ENCODE data around the gene ZCCHC10.
"Not testable (repeated sequence)": the region's sequence is repeated elsewhere in the genome, so short reads cannot be mapped to it uniquely, and the experiment has no call there.

DNA sequence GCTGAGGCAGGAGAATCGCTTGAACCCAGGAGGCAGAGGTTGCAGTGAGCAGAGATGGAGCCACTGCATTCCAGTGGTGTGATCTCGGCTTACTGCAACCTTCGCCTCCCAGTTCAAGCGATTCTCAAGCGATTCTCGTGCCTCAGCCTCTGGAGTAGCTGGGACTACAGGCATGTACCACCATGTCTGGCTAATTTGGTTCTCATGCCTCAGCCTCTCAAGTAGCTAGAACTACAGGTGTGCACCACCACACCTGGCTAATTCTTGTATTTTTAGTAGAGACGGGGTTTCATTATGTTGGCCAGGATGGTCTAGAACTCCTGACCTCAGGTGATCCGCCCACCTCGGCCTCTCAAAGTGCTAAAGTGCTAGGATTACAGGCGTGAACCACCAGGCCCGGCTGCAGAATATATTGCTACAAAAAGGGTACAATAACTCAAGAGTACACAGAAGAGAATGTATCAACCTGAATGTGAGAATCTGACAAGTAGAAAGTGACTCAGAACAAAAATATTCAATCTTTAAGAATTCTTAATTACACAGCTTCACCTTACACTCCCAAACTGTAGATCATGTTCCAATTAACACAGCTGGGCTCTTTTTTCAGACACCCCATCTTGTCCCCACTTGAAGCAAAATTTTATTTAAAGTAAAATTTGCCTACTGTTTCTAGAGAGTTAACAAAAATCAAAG lies 65.1 kb downstream of the ZCCHC10 start:
- TF ChIP-seq CTCF (IDR thresholded peaks at IDR 0.05 in 2 of 3, conservative IDR thresholded peaks at IDR 0.05 in 1 of 3; ENCODE audit: insufficient read depth in 2 of 3, low read depth in 1 of 3, low read length in 3 of 3); CBX1 (IDR thresholded peaks at IDR 0.05; ENCODE audit: low read depth); CHAMP1 (IDR thresholded peaks at IDR 0.05); JUND (IDR thresholded peaks at IDR 0.05; ENCODE audit: borderline replicate concordance, low read depth, low read length); JUND (tag; IDR thresholded peaks at IDR 0.05; ENCODE audit: borderline replicate concordance, low read depth, low read length); MYC (IDR thresholded peaks at IDR 0.05; ENCODE audit: low read depth, low read length); MYC (CRISPR knock-in tag; IDR thresholded peaks at IDR 0.05; ENCODE audit: borderline replicate concordance, low read depth); POLR2A (conservative IDR thresholded peaks at IDR 0.05); BDP1 (IDR thresholded peaks at IDR 0.05; ENCODE audit: insufficient read depth, insufficient read length): not testable (repeated sequence)
- TF ChIP-seq, protein P1, sequence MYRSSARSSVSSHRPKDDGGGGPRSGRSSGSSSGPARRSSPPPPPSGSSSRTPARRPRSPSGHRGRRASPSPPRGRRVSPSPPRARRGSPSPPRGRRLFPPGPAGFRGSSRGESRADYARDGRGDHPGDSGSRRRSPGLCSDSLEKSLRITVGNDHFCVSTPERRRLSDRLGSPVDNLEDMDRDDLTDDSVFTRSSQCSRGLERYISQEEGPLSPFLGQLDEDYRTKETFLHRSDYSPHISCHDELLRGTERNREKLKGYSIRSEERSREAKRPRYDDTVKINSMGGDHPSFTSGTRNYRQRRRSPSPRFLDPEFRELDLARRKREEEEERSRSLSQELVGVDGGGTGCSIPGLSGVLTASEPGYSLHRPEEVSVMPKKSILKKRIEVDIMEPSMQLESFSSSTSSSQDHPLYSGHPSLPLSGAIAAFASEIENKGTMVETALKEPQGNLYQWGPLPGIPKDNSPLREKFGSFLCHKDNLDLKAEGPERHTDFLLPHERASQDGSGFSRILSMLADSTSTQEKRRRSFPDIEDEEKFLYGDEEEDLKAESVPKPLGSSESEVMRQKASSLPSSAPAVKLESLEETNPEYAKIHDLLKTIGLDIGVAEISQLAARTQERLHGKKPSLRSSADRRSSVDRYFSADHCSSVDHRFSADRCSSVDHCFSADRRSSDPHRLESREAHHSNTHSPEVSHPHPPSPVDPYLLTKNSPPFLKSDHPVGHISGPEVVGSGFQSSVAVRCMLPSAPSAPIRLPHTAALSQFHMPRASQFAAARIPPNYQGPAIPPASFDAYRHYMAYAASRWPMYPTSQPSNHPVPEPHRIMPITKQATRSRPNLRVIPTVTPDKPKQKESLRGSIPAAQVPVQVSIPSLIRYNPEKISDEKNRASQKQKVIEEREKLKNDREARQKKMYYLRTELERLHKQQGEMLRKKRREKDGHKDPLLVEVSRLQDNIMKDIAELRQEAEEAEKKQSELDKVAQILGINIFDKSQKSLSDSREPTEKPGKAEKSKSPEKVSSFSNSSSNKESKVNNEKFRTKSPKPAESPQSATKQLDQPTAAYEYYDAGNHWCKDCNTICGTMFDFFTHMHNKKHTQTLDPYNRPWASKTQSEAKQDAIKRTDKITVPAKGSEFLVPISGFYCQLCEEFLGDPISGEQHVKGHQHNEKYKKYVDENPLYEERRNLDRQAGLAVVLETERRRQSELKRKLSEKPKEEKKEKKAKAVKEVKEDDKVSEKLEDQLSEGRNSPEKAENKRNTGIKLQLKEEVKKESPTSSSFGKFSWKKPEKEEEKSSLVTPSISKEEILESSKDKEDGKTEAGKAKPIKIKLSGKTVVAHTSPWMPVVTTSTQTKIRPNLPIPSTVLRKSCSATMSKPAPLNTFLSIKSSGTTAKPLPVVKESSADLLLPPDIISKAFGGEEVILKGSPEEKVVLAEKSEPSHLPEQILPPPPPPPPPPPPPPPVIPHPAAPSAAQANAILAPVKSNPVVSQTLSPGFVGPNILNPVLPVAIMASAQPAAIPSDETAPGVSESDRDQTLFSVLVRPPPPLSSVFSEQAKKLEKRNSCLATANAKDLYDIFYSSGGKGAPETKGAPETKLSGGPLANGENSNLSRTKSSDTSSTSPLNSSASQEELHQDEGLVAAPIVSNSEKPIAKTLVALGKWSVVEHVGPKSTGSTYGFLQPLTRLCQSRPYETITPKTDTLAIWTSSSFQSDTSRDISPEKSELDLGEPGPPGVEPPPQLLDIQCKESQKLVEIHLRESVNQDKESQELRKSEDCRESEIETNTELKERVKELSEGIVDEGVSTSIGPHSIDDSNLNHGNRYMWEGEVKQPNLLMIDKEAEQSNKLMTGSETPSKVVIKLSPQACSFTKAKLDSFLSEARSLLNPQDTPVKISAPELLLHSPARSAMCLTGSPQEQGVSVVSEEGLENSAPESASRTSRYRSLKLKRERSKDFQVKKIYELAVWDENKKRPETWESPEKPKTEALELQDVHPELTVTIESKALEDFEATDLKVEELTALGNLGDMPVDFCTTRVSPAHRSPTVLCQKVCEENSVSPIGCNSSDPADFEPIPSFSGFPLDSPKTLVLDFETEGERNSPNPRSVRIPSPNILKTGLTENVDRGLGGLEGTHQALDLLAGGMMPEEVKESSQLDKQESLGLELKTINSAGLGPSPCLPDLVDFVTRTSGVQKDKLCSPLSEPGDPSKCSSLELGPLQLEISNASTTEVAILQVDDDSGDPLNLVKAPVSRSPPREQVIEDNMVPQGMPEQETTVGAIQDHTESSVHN (IDR thresholded peaks at IDR 0.05; ENCODE audit: borderline replicate concordance in 1 of 2, low read depth in 1 of 2): not testable (repeated sequence)
- TF ChIP-seq, protein P2, sequence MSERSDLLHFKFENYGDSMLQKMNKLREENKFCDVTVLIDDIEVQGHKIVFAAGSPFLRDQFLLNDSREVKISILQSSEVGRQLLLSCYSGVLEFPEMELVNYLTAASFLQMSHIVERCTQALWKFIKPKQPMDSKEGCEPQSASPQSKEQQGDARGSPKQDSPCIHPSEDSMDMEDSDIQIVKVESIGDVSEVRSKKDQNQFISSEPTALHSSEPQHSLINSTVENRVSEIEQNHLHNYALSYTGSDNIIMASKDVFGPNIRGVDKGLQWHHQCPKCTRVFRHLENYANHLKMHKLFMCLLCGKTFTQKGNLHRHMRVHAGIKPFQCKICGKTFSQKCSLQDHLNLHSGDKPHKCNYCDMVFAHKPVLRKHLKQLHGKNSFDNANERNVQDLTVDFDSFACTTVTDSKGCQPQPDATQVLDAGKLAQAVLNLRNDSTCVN (CRISPR knock-in tag; IDR thresholded peaks at IDR 0.05): not testable (repeated sequence)
- TF ChIP-seq, protein P3, sequence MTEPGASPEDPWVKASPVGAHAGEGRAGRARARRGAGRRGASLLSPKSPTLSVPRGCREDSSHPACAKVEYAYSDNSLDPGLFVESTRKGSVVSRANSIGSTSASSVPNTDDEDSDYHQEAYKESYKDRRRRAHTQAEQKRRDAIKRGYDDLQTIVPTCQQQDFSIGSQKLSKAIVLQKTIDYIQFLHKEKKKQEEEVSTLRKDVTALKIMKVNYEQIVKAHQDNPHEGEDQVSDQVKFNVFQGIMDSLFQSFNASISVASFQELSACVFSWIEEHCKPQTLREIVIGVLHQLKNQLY (CRISPR knock-in tag; conservative IDR thresholded peaks at IDR 0.05): not testable (repeated sequence)
